DOHH2 (cell line): ENCODE results near the gene RIC1.

ENCODE experiments used
- CTCF ChIP-seq: fragments of 200-600 bp; sonication (generic); IDR thresholded peaks from one replicate; pipeline ENCODE4 v1.5.1; 2014; ENCODE audit warnings: antibody characterized with exemption, mild to moderate bottlenecking, low read depth, low read length; ENCODE audit not compliant: poor library complexity, severe bottlenecking
- EZH2phosphoT487 ChIP-seq: fragments of 200-600 bp; sonication (generic); IDR thresholded peaks from 2 replicates; pipeline ENCODE4 v1.6.1; 2017; ENCODE audit warnings: borderline replicate concordance, mild to moderate bottlenecking, antibody characterized with exemption, low read length, moderate library complexity, mixed read lengths

GRCh38 chr9:5629312-5630080 lies 589 bp downstream of the RIC1 start:
- TF ChIP-seq CTCF (no peak), EZH2phosphoT487 (no peak)
